CD14-positive monocyte (primary cell): ENCODE results near the gene C1QTNF8. TPM values are rescaled to one million over a fixed set of nuclear protein-coding genes. Genes with fewer than 3 reads are reported as not detected.
A peak's percentile ranks its signal among the peaks of the same experiment; 100 is the strongest.

Experiments
- DNase-seq, 3 donors: peaks; one replicate each; pipeline ENCODE4 v3.0.0-alpha.2; 2011 to 2022
- H2AFZ ChIP-seq: 2 replicates; pipeline ENCODE4 v1.6.0; 2012; ENCODE audit warnings: mild to moderate bottlenecking, low read depth, low read length, inconsistent platforms; ENCODE audit not compliant: insufficient read depth, poor library complexity, severe bottlenecking
- H3K27ac ChIP-seq, 2 donors: 1 replicate in 1 of 2; 2 replicates in 1 of 2; pipeline ENCODE4 v1.5.1; 2012 to 2013; ENCODE audit warnings: low read length in 2 of 2, control low read depth in 1 of 2, inconsistent platforms in 1 of 2, low read depth in 1 of 2, mild to moderate bottlenecking in 1 of 2
- H3K27me3 ChIP-seq, 2 donors: one replicate each; pipeline versions ENCODE4 v1.6.0 to v1.6.1; 2011 to 2013; ENCODE audit warnings: low read length in 2 of 2; ENCODE audit not compliant: control insufficient read depth in 2 of 2, insufficient read depth in 2 of 2
- H3K36me3 ChIP-seq, 2 donors: replicated peaks in 1 of 2; 1 replicate in 1 of 2; 2 replicates in 1 of 2; pipeline versions ENCODE4 v1.5.1 to v1.6.1; 2012 to 2013; ENCODE audit warnings: low read length in 2 of 2, control low read depth in 1 of 2, inconsistent platforms in 1 of 2, mild to moderate bottlenecking in 1 of 2; ENCODE audit not compliant: insufficient read depth in 2 of 2, control insufficient read depth in 1 of 2
- H3K4me1 ChIP-seq, 2 donors: 1 replicate in 1 of 2; 2 replicates in 1 of 2; pipeline versions ENCODE4 v1.5.1 to v1.6.1; 2012 to 2013; ENCODE audit warnings: low read length in 2 of 2, control low read depth in 1 of 2, inconsistent platforms in 1 of 2, mild to moderate bottlenecking in 1 of 2, moderate library complexity in 1 of 2; ENCODE audit not compliant: insufficient read depth in 2 of 2, control insufficient read depth in 1 of 2
- H3K4me2 ChIP-seq: replicated peaks from 2 replicates; pipeline ENCODE3; 2012; ENCODE audit warnings: low read length, moderate library complexity, mild to moderate bottlenecking; ENCODE audit not compliant: poor library complexity, severe bottlenecking; ENCODE audit errors: extremely low read depth
- H3K4me3 ChIP-seq, 3 experiments: fragments of 200-600 bp in 1 of 3; sonication (generic) in 1 of 3; replicated peaks in 1 of 3; 1 replicate in 2 of 3; 2 replicates in 1 of 3; pipeline ENCODE4 v1.5.1; 2011 to 2013; ENCODE audit warnings: low read length in 3 of 3, mild to moderate bottlenecking in 3 of 3, control low read depth in 2 of 3, low read depth in 2 of 3, inconsistent platforms in 1 of 3, moderate library complexity in 1 of 3
- H3K79me2 ChIP-seq: 2 replicates; pipeline ENCODE4 v1.6.0; 2012; ENCODE audit warnings: mild to moderate bottlenecking, control low read depth, inconsistent platforms, low read length, moderate library complexity; ENCODE audit not compliant: insufficient read depth
- H3K9ac ChIP-seq: 2 replicates; pipeline ENCODE4 v1.6.0; 2017; ENCODE audit warnings: low read length, mild to moderate bottlenecking; ENCODE audit not compliant: insufficient read depth, poor library complexity, severe bottlenecking
- H3K9me3 ChIP-seq, 2 donors: replicated peaks in 1 of 2; 1 replicate in 1 of 2; 2 replicates in 1 of 2; pipeline versions ENCODE4 v1.5.1 to v1.6.1; 2012 to 2013; ENCODE audit warnings: low read length in 2 of 2, control low read depth in 1 of 2; ENCODE audit not compliant: control insufficient read depth in 1 of 2, insufficient read depth in 1 of 2
- H4K20me1 ChIP-seq: 2 replicates; pipeline ENCODE4 v1.6.0; 2012; ENCODE audit warnings: mild to moderate bottlenecking, low read length, control low read depth, moderate library complexity; ENCODE audit not compliant: insufficient read depth
- H3K27ac Mint-ChIP-seq, 7 donors: one replicate each; pipeline ENCODE4 v1.8.0; 2020; ENCODE audit warnings: mild to moderate bottlenecking in 7 of 7, mixed read lengths in 7 of 7, moderate library complexity in 6 of 7, inconsistent platforms in 2 of 7
- H3K27me3 Mint-ChIP-seq, 3 donors: one replicate each; pipeline ENCODE4 v1.8.0; 2021 to 2022; ENCODE audit warnings: low read depth in 3 of 3, mild to moderate bottlenecking in 3 of 3, mixed read lengths in 3 of 3, moderate library complexity in 3 of 3, inconsistent platforms in 1 of 3
- H3K36me3 Mint-ChIP-seq, 2 donors: one replicate each; pipeline ENCODE4 v1.8.0; 2020; ENCODE audit warnings: mixed read lengths in 2 of 2, inconsistent platforms in 1 of 2, mild to moderate bottlenecking in 1 of 2
- H3K4me1 Mint-ChIP-seq: one replicate; pipeline ENCODE4 v1.8.0; 2020; ENCODE audit warnings: mild to moderate bottlenecking, mixed read lengths
- H3K4me3 Mint-ChIP-seq, 2 donors: one replicate each; pipeline ENCODE4 v1.8.0; 2020; ENCODE audit warnings: mild to moderate bottlenecking in 2 of 2, mixed read lengths in 2 of 2, moderate library complexity in 1 of 2
- H3K9me3 Mint-ChIP-seq, 7 donors: one replicate each; pipeline ENCODE4 v1.8.0; 2020 to 2022; ENCODE audit warnings: mixed read lengths in 7 of 7, mild to moderate bottlenecking in 6 of 7, moderate library complexity in 6 of 7, inconsistent platforms in 2 of 7
- CTCF ChIP-seq: fragments of 200-600 bp; IDR thresholded peaks from one replicate; pipeline ENCODE4 v1.8.0; 2022; ENCODE audit warnings: antibody characterized with exemption, mild to moderate bottlenecking
- WGBS: methylation state at CpG from one replicate; pipeline ENCODE4 v1.1.5; 2013; ENCODE audit warnings: missing lambda C conversion rate; ENCODE audit not compliant: insufficient coverage; 5-methylcytosine and 5-hydroxymethylcytosine counted together
- intact Hi-C, 2 donors: fragments of 100-400 bp; cut with micrococcal nuclease; formaldehyde crosslinking; loops; one replicate each; pipeline versions ENCODE4 v1.15.0 to v1.15.1; 2023
- polyA plus RNA-seq, 3 donors: library from polyadenylated mRNA; depleted of rRNA in 1 of 3; unstranded in 2 of 3; stranded (reverse) in 1 of 3; fragments of 300-500 nt in 2 of 3; fragments of >200 nt in 1 of 3; fragmentation: Illumina TruSeq in 2 of 3; gene quantifications; 1 replicate in 2 of 3; 2 replicates in 1 of 3; pipeline ENCODE4 v1.2.3, GENCODE V29; 2012 to 2021

The C1QTNF8 gene
- polyA plus RNA-seq, 3 donors, result not detected

- H3K9me3 Mint-ChIP-seq, result peaks cover 0 to 3% (median 0%) of the 10 kb centered on the region in 7 donors
- H3K36me3 Mint-ChIP-seq, result no peaks in the 10 kb centered on the region
- Histone ChIP-seq H3K4me3 (no peak within 1 kb of the TSS), H3K36me3 (no peaks in the 10 kb centered on the region), H3K4me2 (no peak within 1 kb of the TSS), H3K27me3 (peaks cover 0 to 35% of the 10 kb centered on the region in 2 donors), H3K4me1 (no peaks in the 10 kb centered on the region), H2AFZ (no peak within 1 kb of the TSS), H4K20me1 (no peaks in the 10 kb centered on the region), H3K9ac (no peak within 1 kb of the TSS), H3K9me3 (no peaks in the 10 kb centered on the region), H3K27ac (no peak within 1 kb of the TSS), H3K79me2 (no peaks in the 10 kb centered on the region)
- DNase-seq, result no peak
- intact Hi-C loops, result no loop called here
- H3K4me1 Mint-ChIP-seq, result no peaks in the 10 kb centered on the region
- H3K27ac Mint-ChIP-seq, result no peak within 1 kb of the TSS
- TF ChIP-seq CTCF, result no peak
- H3K27me3 Mint-ChIP-seq, result peaks cover 18 to 66% (median 27%) of the 10 kb centered on the region in 3 donors
- WGBS, result 12% methylated on average over 35 of the region's 59 CpGs
- peak within 1 kb of the TSS in 1 of 2 donors; percentile 67 for H3K4me3 Mint-ChIP-seq
Observed at GRCh38 chr16:1072526-1073261, 23.4 kb downstream of the C1QTNF8 start, which contains the start of gene SSTR5. Gene SSTR5, plus strand, starts transcription at chr16:1072747. Its CDS starts 6,122 bp downstream, at chr16:1078869.

DNA sequence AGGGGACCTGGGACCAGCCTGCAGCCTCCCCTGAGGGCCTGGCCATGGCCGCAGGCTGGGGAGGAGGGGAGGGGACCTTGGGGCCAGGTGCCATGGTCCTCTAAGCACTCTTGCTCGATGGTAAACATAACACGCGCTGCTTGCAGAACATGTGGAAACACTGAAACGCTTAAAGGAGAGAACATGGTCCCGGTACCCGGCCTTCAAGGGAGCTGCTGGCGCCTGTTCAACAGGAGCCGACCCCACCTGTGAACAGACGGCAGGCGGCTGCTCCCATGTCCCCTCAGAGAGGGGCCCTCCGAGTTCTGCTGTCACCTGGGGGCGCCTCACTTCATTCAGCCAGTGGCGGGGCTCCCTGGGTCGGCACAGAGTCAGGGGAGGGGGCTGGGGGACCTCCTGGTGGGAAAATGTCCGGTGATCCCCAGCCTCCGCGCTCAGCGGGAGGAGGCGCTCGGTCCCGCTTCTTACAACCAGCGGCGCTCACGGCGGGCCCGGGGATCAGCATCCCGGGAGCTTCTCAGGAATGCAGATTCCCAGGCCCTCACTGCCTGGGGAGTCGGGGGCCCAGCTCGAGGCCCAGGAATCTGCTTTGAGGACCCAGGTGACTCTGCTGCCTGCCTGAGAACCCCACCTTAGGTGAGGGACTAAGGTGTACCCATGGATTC, 24.4 kb downstream of the C1QTNF8 start:
- Histone ChIP-seq H3K9me3 (no peaks in the 10 kb centered on the region), H3K9ac (no peak overlapping the region), H3K79me2 (no peaks in the 10 kb centered on the region), H2AFZ (no peak overlapping the region), H3K4me2 (no peak overlapping the region), H4K20me1 (no peaks in the 10 kb centered on the region), H3K4me1 (no peaks in the 10 kb centered on the region), H3K27me3 (peaks cover 0 to 35% of the 10 kb centered on the region in 2 donors), H3K4me3 (no peak overlapping the region), H3K27ac (no peak overlapping the region), H3K36me3 (no peaks in the 10 kb centered on the region)
- DNase-seq, result no peak
- 19% methylated on average over 30 of the region's 30 CpGs for WGBS
- Mint-ChIP-seq H3K36me3 (no peaks in the 10 kb centered on the region), H3K4me1 (no peaks in the 10 kb centered on the region), H3K4me3 (peak overlapping the region in 1 of 2 donors; percentile 67), H3K9me3 (peaks cover 0 to 3% (median 0%) of the 10 kb centered on the region in 7 donors), H3K27ac (no peak overlapping the region), H3K27me3 (peaks cover 24 to 67% (median 33%) of the 10 kb centered on the region in 3 donors)
- TF ChIP-seq CTCF, result no peak
- intact Hi-C loops, result no loop called here
